Measurements from ENCODE around the gene CTBP2. TPM values are rescaled to one million over a fixed set of nuclear protein-coding genes. Genes with fewer than 3 reads are reported as not detected.

The CTBP2 gene
- total and polyA plus RNA-seq, 8 donors, result 71.2 to 90.0 (median 84.1) TPM

DNA sequence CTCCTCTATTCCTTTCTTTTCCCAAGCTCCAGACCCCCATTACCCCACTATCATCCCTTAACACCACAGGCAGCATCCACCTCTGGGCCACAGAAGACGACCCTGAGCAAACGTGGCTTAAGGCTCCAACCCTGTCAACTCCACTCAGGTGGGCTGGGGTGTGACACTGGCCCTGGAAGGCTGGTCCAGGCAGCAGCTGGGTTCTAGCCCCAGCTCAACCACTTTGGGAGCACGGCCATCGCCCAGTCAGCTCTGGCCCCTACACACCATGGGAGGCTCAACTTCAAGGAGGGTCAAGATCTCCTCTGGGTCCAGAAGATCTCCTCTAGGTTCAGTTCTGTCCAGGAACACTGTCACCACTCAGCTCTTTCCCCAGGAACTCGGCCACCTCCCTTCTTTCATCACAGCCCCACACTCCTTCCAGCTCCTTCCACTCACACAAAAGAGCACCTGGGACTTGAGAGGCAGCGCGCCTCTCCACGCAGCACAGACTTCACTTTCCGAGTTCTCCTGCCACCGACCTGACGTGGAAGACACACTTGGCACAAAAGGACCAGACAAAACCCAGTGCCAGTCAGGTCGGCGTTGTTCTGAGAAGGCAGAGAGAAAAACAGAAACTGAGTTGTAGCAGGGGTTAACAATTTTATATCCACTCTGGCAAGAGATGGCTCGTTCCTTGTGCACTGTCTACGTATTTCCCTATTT, 84.1 kb downstream of the CTBP2 start:
- Histone ChIP-seq H3K4me1 (no peaks in the 10 kb centered on the region), H3K36me3 (peaks cover 0 to 24% of the 10 kb centered on the region in 2 donors), H3K9me3 (no peaks in the 10 kb centered on the region), H3K4me3 (no peak overlapping the region), H3K27ac (peak overlapping the region; percentile 30 to 36), H3K27me3 (no peaks in the 10 kb centered on the region)
- DNase-seq, result peak in 1 of 4 donors; percentile 40
- no peak for ATAC-seq
- TF ChIP-seq, protein P1, sequence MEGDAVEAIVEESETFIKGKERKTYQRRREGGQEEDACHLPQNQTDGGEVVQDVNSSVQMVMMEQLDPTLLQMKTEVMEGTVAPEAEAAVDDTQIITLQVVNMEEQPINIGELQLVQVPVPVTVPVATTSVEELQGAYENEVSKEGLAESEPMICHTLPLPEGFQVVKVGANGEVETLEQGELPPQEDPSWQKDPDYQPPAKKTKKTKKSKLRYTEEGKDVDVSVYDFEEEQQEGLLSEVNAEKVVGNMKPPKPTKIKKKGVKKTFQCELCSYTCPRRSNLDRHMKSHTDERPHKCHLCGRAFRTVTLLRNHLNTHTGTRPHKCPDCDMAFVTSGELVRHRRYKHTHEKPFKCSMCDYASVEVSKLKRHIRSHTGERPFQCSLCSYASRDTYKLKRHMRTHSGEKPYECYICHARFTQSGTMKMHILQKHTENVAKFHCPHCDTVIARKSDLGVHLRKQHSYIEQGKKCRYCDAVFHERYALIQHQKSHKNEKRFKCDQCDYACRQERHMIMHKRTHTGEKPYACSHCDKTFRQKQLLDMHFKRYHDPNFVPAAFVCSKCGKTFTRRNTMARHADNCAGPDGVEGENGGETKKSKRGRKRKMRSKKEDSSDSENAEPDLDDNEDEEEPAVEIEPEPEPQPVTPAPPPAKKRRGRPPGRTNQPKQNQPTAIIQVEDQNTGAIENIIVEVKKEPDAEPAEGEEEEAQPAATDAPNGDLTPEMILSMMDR (IDR thresholded peaks at IDR 0.05), result no peak
- intact Hi-C loops (cut with DNase I), result no loop called here

DNA sequence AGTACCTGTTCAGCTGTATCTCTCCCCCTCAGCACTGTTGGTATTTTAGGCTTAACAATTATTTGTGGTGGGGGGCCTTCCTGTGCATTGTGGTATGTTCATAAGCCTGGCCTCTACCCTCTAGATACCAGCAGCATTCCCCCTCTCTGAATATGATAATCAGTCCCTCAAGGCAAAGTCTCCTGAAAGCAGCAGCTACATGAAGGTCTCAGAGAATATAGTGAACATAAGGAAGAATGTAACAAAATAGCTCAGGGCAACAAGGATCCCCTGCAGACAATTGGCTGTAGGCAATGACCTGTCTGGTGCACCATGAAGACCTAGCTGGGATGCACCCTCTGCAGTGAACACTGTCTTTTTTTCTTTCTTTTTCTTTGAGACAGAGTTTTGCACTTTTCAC, 86.4 kb downstream of the CTBP2 start:
- Histone ChIP-seq H3K27ac (no peak overlapping the region), H3K4me3 (no peak overlapping the region), H3K36me3 (peaks cover 0 to 24% of the 10 kb centered on the region in 2 donors), H3K9me3 (no peaks in the 10 kb centered on the region), H3K27me3 (no peaks in the 10 kb centered on the region), H3K4me1 (no peaks in the 10 kb centered on the region)
- intact Hi-C loops (cut with DNase I), result no loop called here
- ATAC-seq (no peak), DNase-seq (no peak)
- TF ChIP-seq, protein P1 (IDR thresholded peaks at IDR 0.05), result no peak

DNA sequence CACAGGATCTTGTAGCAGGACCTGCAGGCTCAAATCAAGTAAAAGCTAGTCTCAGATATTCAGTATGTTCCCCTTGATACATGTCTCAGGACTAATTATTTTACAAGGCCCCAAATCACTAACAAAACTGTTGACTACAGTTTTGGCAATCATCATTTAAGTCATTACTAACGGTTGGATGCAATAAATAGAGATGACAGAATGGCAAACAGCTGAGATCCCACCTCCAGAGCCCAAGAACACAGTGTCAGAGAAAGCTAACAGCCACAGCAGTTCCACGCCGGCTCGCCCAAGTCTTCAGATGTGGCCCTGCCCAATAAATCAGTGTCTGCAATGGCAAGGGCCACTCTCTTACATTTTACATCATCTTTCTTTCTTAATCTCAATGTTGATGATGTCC, 87.6 kb downstream of the CTBP2 start:
- Histone ChIP-seq H3K4me3 (no peak overlapping the region), H3K27me3 (no peaks in the 10 kb centered on the region), H3K9me3 (no peaks in the 10 kb centered on the region), H3K36me3 (peaks cover 0 to 24% of the 10 kb centered on the region in 2 donors), H3K27ac (no peak overlapping the region), H3K4me1 (no peaks in the 10 kb centered on the region)
- ATAC-seq, result no peak
- TF ChIP-seq, protein P1 (IDR thresholded peaks at IDR 0.05), result no peak
- intact Hi-C loops (cut with DNase I), result no loop called here
- no peak for DNase-seq

DNA sequence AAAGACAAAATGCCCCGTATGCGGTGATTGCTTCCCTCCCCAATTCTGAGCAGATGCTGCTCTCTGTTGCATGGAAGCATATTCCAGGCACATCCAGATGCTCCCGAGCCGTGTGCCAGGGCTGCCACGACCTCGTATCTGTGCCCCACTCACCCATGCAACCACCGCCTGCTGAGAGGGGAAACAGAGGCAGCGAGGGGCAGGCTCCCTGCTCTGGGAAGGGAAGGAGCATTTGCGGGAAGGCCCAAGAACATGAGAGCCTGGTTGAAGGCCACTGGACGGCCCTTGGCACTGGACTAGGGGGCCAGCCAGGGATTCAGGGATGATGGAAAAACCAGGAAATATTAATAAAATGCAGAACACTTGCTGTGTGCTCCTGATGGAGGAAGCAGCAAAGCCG, 89.4 kb downstream of the CTBP2 start:
- intact Hi-C loops (cut with DNase I), result no loop called here
- peaks cover 0 to 21% of the 10 kb centered on the region in 2 donors for H3K36me3 ChIP-seq
- DNase-seq (peak in 1 of 4 donors; percentile 33), ATAC-seq (no peak)
- TF ChIP-seq, protein P1 (IDR thresholded peaks at IDR 0.05), result no peak
- peaks cover 0 to 3% of the 10 kb centered on the region in 2 donors for H3K4me1 ChIP-seq
- no peaks in the 10 kb centered on the region for H3K9me3 ChIP-seq
- no peak overlapping the region for H3K27ac ChIP-seq
- H3K27me3 ChIP-seq, result no peaks in the 10 kb centered on the region
- no peak overlapping the region for H3K4me3 ChIP-seq

DNA sequence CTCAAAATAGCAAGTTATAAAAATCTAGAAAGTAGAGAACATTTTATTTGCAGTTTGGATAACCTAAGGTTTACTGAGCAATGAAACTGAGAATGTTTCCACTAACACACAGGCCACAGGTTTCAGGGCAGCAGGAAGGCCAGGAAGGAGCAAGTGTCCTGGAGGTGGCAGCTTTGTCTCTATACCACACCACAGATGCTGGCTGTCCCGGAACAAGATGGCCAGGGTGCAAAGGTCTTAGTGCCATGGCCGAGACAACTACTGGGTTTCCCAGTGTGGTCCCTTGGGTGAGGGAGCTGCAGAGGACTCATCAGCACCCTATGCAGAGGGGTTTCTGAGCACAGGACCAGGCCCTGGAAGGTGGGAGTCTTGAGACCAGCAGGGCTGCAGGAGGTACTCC, 92.0 kb downstream of the CTBP2 start:
- H3K27me3 ChIP-seq, result no peaks in the 10 kb centered on the region
- no peak for ATAC-seq
- H3K27ac ChIP-seq, result no peak overlapping the region
- TF ChIP-seq, protein P1 (IDR thresholded peaks at IDR 0.05), result no peak
- H3K4me1 ChIP-seq, result peaks cover 16 to 28% of the 10 kb centered on the region in 2 donors
- H3K36me3 ChIP-seq, result peaks cover 0 to 13% of the 10 kb centered on the region in 2 donors
- H3K4me3 ChIP-seq, result no peak overlapping the region
- intact Hi-C loops (cut with DNase I), result no loop called here
- no peak for DNase-seq
- H3K9me3 ChIP-seq, result no peaks in the 10 kb centered on the region

Measured in left lung (tissue), 10 donors.